Measurements from ENCODE around the gene SETD2. TPM values are rescaled to one million over a fixed set of nuclear protein-coding genes. Genes with fewer than 3 reads are reported as not detected.

The SETD2 gene
- total and polyA plus RNA-seq, 9 of the 15 experiments (the other 6 are each of a cell fraction or from before 2014, with no cell fraction given), result 8.2 to 44.0 (median 33.6) TPM

GRCh38 chr3:46978985-46979944 is 184.6 kb downstream of the SETD2 start, which contains the start of gene NBEAL2 (continued):
- TF ChIP-seq ZNF407 (IDR thresholded peaks at IDR 0.05; ENCODE audit: low read depth), result no peak
- no peak for TF ChIP-seq HMG20B (CRISPR knock-in tag; IDR thresholded peaks at IDR 0.05)
- no peak for TF ChIP-seq EZH2 (IDR thresholded peaks at IDR 0.05; ENCODE audit: borderline replicate concordance, low read depth, low read length)
- TF ChIP-seq ZNF212 (CRISPR knock-in tag; IDR thresholded peaks at IDR 0.05), result 0 out of 2 replicates have a peak, but pooled peaks have one; percentile 11
- TF ChIP-seq ZNF395 (CRISPR knock-in tag; IDR thresholded peaks at IDR 0.05), result no peak; the same call in 1 of the 2 replicates
- no peak for TF ChIP-seq MTA1 (IDR thresholded peaks at IDR 0.05; ENCODE audit: borderline replicate concordance)
- TF ChIP-seq ELK1 (CRISPR knock-in tag; IDR thresholded peaks at IDR 0.05), result no peak
- TF ChIP-seq RNF2 (IDR thresholded peaks at IDR 0.05), result peak; percentile 38; the same call in 1 of the 2 replicates
- TF ChIP-seq, protein P1, sequence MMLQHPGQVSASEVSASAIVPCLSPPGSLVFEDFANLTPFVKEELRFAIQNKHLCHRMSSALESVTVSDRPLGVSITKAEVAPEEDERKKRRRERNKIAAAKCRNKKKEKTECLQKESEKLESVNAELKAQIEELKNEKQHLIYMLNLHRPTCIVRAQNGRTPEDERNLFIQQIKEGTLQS (IDR thresholded peaks at IDR 0.05), result no peak
- TF ChIP-seq, protein P1 (CRISPR knock-in tag; conservative IDR thresholded peaks at IDR 0.05), result no peak; the same call in 1 of the 2 replicates
- peak; percentile 83; the same call in 1 of the 2 replicates for TF ChIP-seq NFRKB (IDR thresholded peaks at IDR 0.05; ENCODE audit: low read depth)
- 0 out of 2 replicates have a peak, but pooled peaks have one; percentile 7 for TF ChIP-seq ZNF23 (CRISPR knock-in tag; IDR thresholded peaks at IDR 0.05)
- 0 out of 2 replicates have a peak, but pooled peaks have one; percentile 20 for TF ChIP-seq SMARCA4 (IDR thresholded peaks at IDR 0.05)
- TF ChIP-seq XRCC5 (IDR thresholded peaks at IDR 0.05; ENCODE audit: low read depth, low read length), result 0 out of 2 replicates have a peak, but pooled peaks have one; percentile 45
